GM21515 (cell line): ENCODE measurements around the gene SPATA2.
"Not testable (repeated sequence)": the region's sequence is repeated elsewhere in the genome, so short reads cannot be mapped to it uniquely, and the experiment has no call there.

Experiments used
- ATAC-seq: cut with Tn5 transposase; IDR thresholded peaks from one replicate; pipeline ENCODE4 v1.9.1; 2021; ENCODE audit not compliant: unreplicated experiment

SPATA2 gene

GRCh38 chr20:49905415-49906091, 9.8 kb downstream of the SPATA2 start:
- ATAC-seq: no peak

GRCh38 chr20:49904440-49905214, 10.7 kb downstream of the SPATA2 start:
- ATAC-seq: no peak

- ATAC-seq: no peak
Observed at GRCh38 chr20:49901588-49901987, 13.7 kb downstream of the SPATA2 start.

- ATAC-seq: no peak
Observed at GRCh38 chr20:49899541-49900383, 15.6 kb downstream of the SPATA2 start.

- no peak for ATAC-seq
Observed at GRCh38 chr20:49896204-49896603, 19.1 kb downstream of the SPATA2 start.

GRCh38 chr20:49895474-49896093, 19.7 kb downstream of the SPATA2 start:
- not testable (repeated sequence) for ATAC-seq

- no peak for ATAC-seq
Observed at GRCh38 chr20:49894073-49894470, 21.3 kb downstream of the SPATA2 start.

GRCh38 chr20:49893242-49894072, 21.9 kb downstream of the SPATA2 start:
- ATAC-seq: no peak

- no peak for ATAC-seq
Observed at GRCh38 chr20:49892817-49893216, 22.5 kb downstream of the SPATA2 start.

- ATAC-seq: no peak
Observed at GRCh38 chr20:49892260-49892659, 23.1 kb downstream of the SPATA2 start.

- ATAC-seq: no peak
Observed at GRCh38 chr20:49891476-49892110, 23.7 kb downstream of the SPATA2 start.

GRCh38 chr20:49890471-49891361, 24.6 kb downstream of the SPATA2 start:
- no peak for ATAC-seq

- no peak for ATAC-seq
Observed at GRCh38 chr20:49889935-49890333, 25.4 kb downstream of the SPATA2 start.

GRCh38 chr20:49889001-49889934, 26.1 kb downstream of the SPATA2 start:
- no peak for ATAC-seq

- no peak for ATAC-seq
Observed at GRCh38 chr20:49888212-49889000, 26.9 kb downstream of the SPATA2 start.

- ATAC-seq: no peak
Observed at GRCh38 chr20:49887251-49888211, 27.8 kb downstream of the SPATA2 start.
